Endothelial cell of umbilical vein (primary cell): ENCODE data around the gene SRPK2. TPM values are rescaled to one million over a fixed set of nuclear protein-coding genes. Genes with fewer than 3 reads are reported as not detected.

Experiments
- BruUV-seq: library from RNA; stranded (reverse); fragments of 400-500 nt; replicated peaks from 2 replicates; lab custom pipeline; 2021; lab: Mats Ljungman, UMichigan
- CTCF ChIA-PET: fragments of 300-600, 350-600 bp; sonication (Branson Sonifier 250); formaldehyde crosslinking; loops from one replicate; lab custom pipeline; 2021; ENCODE audit warnings: antibody characterized with exemption, inconsistent platforms; lab: Charles Lee
- POLR2A ChIA-PET: fragments of 300-600, 350-600 bp; sonication (Branson Sonifier 250); formaldehyde crosslinking; loops from one replicate; lab custom pipeline; 2021; ENCODE audit warnings: antibody characterized with exemption, inconsistent platforms; lab: Charles Lee
- DNase-seq: peaks from one replicate; pipeline ENCODE4 v3.0.0-alpha.2; 2011; ENCODE audit warnings: low read depth, low spot score
- FAIRE-seq: peaks from 2 replicates; lab custom pipeline; 2011; peaks lifted over from hg19 to GRCh38; lab: Jason Lieb, UNC
- H2AFZ ChIP-seq: 2 replicates; pipeline ENCODE4 v1.6.0; 2012; ENCODE audit warnings: low read depth, low read length, control low read depth, inconsistent platforms
- H3K27ac ChIP-seq: 2 replicates; pipeline ENCODE4 v1.5.1; 2011; ENCODE audit warnings: low read depth, mild to moderate bottlenecking, control low read depth, low read length, moderate library complexity; ENCODE audit not compliant: insufficient read depth
- H3K27me3 ChIP-seq, 2 experiments: 2 replicates each; pipeline versions ENCODE4 v1.6.0 to v1.6.1; 2011; ENCODE audit warnings: low read length in 2 of 2, mixed read lengths in 1 of 2; ENCODE audit not compliant: control insufficient read depth in 2 of 2, insufficient read depth in 2 of 2
- H3K36me3 ChIP-seq, 2 experiments: 2 replicates in 1 of 2; 3 replicates in 1 of 2; pipeline ENCODE4 v1.5.1; 2011; ENCODE audit warnings: low read length in 2 of 2, mild to moderate bottlenecking in 1 of 2, moderate library complexity in 1 of 2; ENCODE audit not compliant: control insufficient read depth in 2 of 2, insufficient read depth in 2 of 2; ENCODE audit errors: extremely low read depth in 1 of 2
- H3K4me1 ChIP-seq: 3 replicates; pipeline ENCODE4 v1.5.1; 2011; ENCODE audit warnings: mild to moderate bottlenecking, low read length; ENCODE audit not compliant: control insufficient read depth, insufficient read depth; ENCODE audit errors: extremely low read depth
- H3K4me2 ChIP-seq: 2 replicates; pipeline ENCODE4 v1.6.1; 2011; ENCODE audit warnings: low read length, control low read depth, mixed read lengths; ENCODE audit not compliant: insufficient read depth
- H3K4me3 ChIP-seq, 3 experiments: fragments of 200-600 bp in 1 of 3; sonication (generic), shearing (Covaris generic) in 1 of 3; replicated peaks in 1 of 3; 2 replicates each; pipeline ENCODE4 v1.5.1; 2011 to 2016; ENCODE audit warnings: control low read depth in 3 of 3, low read length in 3 of 3, mild to moderate bottlenecking in 2 of 3, inconsistent platforms in 1 of 3, low read depth in 1 of 3, moderate library complexity in 1 of 3; ENCODE audit not compliant: insufficient read depth in 1 of 3
- H3K79me2 ChIP-seq: 2 replicates; pipeline ENCODE4 v1.6.0; 2012; ENCODE audit warnings: low read length, inconsistent platforms; ENCODE audit not compliant: control insufficient read depth, insufficient read depth
- H3K9ac ChIP-seq: replicated peaks from 2 replicates; pipeline ENCODE3; 2011; ENCODE audit warnings: low read length, control low read depth; ENCODE audit not compliant: insufficient read depth; ENCODE audit errors: extremely low read depth
- H3K9me1 ChIP-seq: replicated peaks from 3 replicates; pipeline ENCODE4 v1.6.0; 2011; ENCODE audit warnings: mild to moderate bottlenecking, low read length; ENCODE audit not compliant: control insufficient read depth, insufficient read depth; ENCODE audit errors: extremely low read depth
- H3K9me3 ChIP-seq: replicated peaks from 2 replicates; pipeline ENCODE4 v1.5.1; 2012; ENCODE audit warnings: low read length, inconsistent platforms; ENCODE audit not compliant: control insufficient read depth, insufficient read depth
- H4K20me1 ChIP-seq: replicated peaks from 2 replicates; pipeline ENCODE3; 2011; ENCODE audit warnings: mild to moderate bottlenecking, low read length; ENCODE audit not compliant: control insufficient read depth, insufficient read depth; ENCODE audit errors: extremely low read depth
- CTCF ChIP-seq, 2 donors: IDR thresholded peaks; 1 replicate in 1 of 2; 2 replicates in 1 of 2; pipeline ENCODE4 v1.5.1; 2011; ENCODE audit warnings: low read length in 2 of 2, mild to moderate bottlenecking in 2 of 2, moderate library complexity in 2 of 2, control low read depth in 1 of 2, inconsistent platforms in 1 of 2, low read depth in 1 of 2; ENCODE audit not compliant: insufficient read depth in 1 of 2; ENCODE audit errors: extremely low read depth in 1 of 2
- EZH2 ChIP-seq: IDR thresholded peaks from 2 replicates; pipeline ENCODE4 v1.6.1; 2012; ENCODE audit warnings: borderline replicate concordance, low read depth, mild to moderate bottlenecking, moderate library complexity, low read length, inconsistent platforms; ENCODE audit not compliant: severe bottlenecking
- FOS ChIP-seq: IDR thresholded peaks from 2 replicates; pipeline ENCODE4 v1.6.1; 2011; ENCODE audit warnings: mild to moderate bottlenecking, low read length, moderate library complexity, borderline replicate concordance; ENCODE audit not compliant: insufficient read depth
- GATA2 ChIP-seq: IDR thresholded peaks from 2 replicates; pipeline ENCODE4 v1.7.0; 2011; ENCODE audit warnings: low read depth, mild to moderate bottlenecking, moderate library complexity, mixed read lengths, low read length; ENCODE audit not compliant: insufficient read length, insufficient read depth
- JUN ChIP-seq: IDR thresholded peaks from 2 replicates; pipeline ENCODE4 v1.6.1; 2011; ENCODE audit warnings: borderline replicate concordance, low read depth; ENCODE audit not compliant: insufficient read length, insufficient read depth
- MYC ChIP-seq: IDR thresholded peaks from one replicate; pipeline ENCODE4 v1.6.1; 2011; ENCODE audit warnings: mild to moderate bottlenecking, low read depth, low read length
- POLR2A ChIP-seq: IDR thresholded peaks from 2 replicates; pipeline ENCODE4 v1.6.1; 2012; ENCODE audit warnings: low read depth, mild to moderate bottlenecking, control low read depth, low read length
- POLR2AphosphoS5 ChIP-seq: IDR thresholded peaks from 2 replicates; pipeline ENCODE4 v1.6.1; 2012; ENCODE audit warnings: low read depth, mild to moderate bottlenecking, control low read depth, low read length, moderate library complexity; ENCODE audit not compliant: insufficient read depth
- dilution Hi-C: fragments of 300-500 bp; cut with MboI; formaldehyde crosslinking; loops from one replicate; pipeline ENCODE4 v1.15.0; 2019; ENCODE audit warnings: low sequenced_read_pairs; ENCODE audit not compliant: extremely low pct_ligation_motif_present
- intact Hi-C: fragments of 100-400 bp; cut with micrococcal nuclease; formaldehyde crosslinking; loops from one replicate; pipeline ENCODE4 v1.10.0; 2022
- polyA plus RNA-seq, 4 experiments: library from polyadenylated mRNA; depleted of rRNA in 3 of 4; stranded (reverse) in 3 of 4; unstranded in 1 of 4; fragments of >200 nt; gene quantifications; 2 replicates each; pipeline versions ENCODE4 v1.2.1 to v1.2.3, GENCODE V29; 2011 to 2012; ENCODE audit warnings: missing spikeins in 1 of 4
- total RNA-seq: library from RNA; stranded (reverse); gene quantifications from 2 replicates; pipeline ENCODE4 v1.2.3, GENCODE V29; 2021
- TF ChIP-seq, protein P1 (sequence below): IDR thresholded peaks from 2 replicates; pipeline ENCODE4 v1.6.1; 2011; ENCODE audit not compliant: insufficient read depth, insufficient read length

SRPK2 gene
- total and polyA plus RNA-seq, 2 donors (not counting 3 experiments of a cell fraction or from before 2014, with no cell fraction given): 13.4 to 55.2 TPM

GRCh38 chr7:105256761-105257231, 131.9 kb downstream of the SRPK2 start:
- no TSS peak for BruUV-seq
- no peaks in the 10 kb centered on the region for H3K36me3 ChIP-seq
- no peak overlapping the region for H2AFZ ChIP-seq
- no peaks in the 10 kb centered on the region for H3K9me3 ChIP-seq
- no peak overlapping the region for H3K4me2 ChIP-seq
- H3K4me1 ChIP-seq: peaks cover 10% of the 10 kb centered on the region
- H3K27me3 ChIP-seq: no peaks in the 10 kb centered on the region
- POLR2A ChIA-PET: no interaction called here
- H3K4me3 ChIP-seq: no peak overlapping the region
- peaks cover 3% of the 10 kb centered on the region for H3K9me1 ChIP-seq
- CTCF ChIA-PET: no interaction called here
- TF ChIP-seq, protein P1, sequence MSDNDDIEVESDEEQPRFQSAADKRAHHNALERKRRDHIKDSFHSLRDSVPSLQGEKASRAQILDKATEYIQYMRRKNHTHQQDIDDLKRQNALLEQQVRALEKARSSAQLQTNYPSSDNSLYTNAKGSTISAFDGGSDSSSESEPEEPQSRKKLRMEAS: no peak
- TF ChIP-seq GATA2: no peak
- TF ChIP-seq JUN: no peak
- no peak for TF ChIP-seq EZH2
- no peak for TF ChIP-seq MYC
- no peak for TF ChIP-seq POLR2A
- no peak for TF ChIP-seq FOS
- no peak for TF ChIP-seq CTCF (IDR thresholded peaks at IDR 0.05; ENCODE audit: extremely low read depth in 1 of 2, insufficient read depth in 1 of 2, low read depth in 1 of 2, low read length in 2 of 2)
- TF ChIP-seq POLR2AphosphoS5: no peak
- peaks cover 48% of the 10 kb centered on the region for H3K79me2 ChIP-seq
- no peak overlapping the region for H3K9ac ChIP-seq
- dilution Hi-C loops: no loop called here
- intact Hi-C loops: no loop called here
- DNase-seq (no peak), FAIRE-seq (no peak)
- H3K27ac ChIP-seq: no peak overlapping the region
- H4K20me1 ChIP-seq: peaks cover 10% of the 10 kb centered on the region
